Fibroblast of skin of left biceps (primary cell): ENCODE data around the gene ZNF783.
"Not testable (repeated sequence)": the region's sequence is repeated elsewhere in the genome, so short reads cannot be mapped to it uniquely, and the experiment has no call there.

Source experiments
- DNase-seq, 2 experiments: peaks; one replicate each; pipeline ENCODE4 v3.0.0-alpha.2; 2013; ENCODE audit warnings: low read depth in 2 of 2

Gene ZNF783

GRCh38 chr7:149240637-149241036 is 21.4 kb upstream of the ZNF783 start:
- DNase-seq: no peak

DNA sequence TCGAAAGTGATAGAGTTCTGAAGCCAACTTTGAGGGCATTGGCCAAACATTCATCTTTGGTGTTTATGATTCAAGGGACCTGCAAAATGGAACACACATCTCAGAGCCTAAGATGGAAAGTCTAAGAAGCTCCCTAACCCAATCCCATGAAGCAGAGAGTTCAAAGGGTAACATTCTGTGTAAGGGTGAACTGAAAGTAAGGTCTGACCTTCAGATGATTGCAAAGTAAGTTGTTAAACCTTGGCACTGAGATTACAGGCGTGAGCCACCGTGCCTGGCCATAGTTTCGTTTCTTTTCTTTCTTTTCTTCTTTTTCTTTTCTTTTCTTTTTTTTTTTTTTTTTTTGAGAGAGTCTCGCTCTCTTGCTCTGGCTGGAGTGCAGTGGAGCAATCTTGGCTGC is 20.3 kb upstream of the ZNF783 start:
- no peak for DNase-seq

- DNase-seq: no peak
Observed at GRCh38 chr7:149245244-149245643, 16.8 kb upstream of the ZNF783 start.

DNA sequence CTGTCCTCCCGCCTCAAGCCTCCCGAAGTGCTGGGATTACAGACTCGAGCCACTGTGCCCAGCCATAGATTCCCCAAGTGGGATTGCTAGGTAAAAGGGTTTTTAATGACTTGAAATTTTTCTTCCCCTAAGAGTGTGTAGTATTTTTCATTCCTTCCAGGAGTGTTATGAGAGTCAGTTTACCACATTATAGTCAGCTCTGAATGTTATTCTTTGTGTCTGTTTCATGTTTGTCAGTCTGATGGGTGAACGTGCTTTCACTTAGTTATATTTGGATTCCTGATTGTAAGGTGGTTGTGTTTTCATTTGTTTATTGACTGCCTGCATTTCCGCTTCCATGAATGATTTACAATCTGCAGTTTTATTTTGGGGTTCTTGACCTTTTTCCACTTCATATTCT is 16.3 kb upstream of the ZNF783 start:
- DNase-seq: no peak

DNA sequence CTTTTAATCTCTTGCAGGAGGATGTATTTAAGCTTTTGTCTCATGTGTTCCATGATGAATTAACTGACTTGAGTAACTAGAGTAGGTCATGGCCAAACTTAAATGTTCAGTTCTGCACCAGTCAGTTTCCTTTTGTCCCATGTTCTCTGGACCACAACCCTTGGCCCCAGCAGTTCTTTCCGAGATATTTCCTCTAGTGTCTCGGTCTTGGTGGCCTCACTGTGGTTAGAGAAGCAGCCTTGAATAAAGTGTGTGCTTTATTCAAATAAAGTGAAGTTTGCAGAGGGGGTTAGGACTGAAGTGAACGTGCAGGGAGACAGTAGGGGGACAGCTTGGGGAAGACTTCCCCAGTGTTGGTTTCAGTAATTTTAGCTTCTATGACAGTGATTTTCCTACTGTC is 13.2 kb upstream of the ZNF783 start:
- DNase-seq: no peak

GRCh38 chr7:149250151-149250550 is 11.8 kb upstream of the ZNF783 start:
- not testable (repeated sequence) for DNase-seq

DNA sequence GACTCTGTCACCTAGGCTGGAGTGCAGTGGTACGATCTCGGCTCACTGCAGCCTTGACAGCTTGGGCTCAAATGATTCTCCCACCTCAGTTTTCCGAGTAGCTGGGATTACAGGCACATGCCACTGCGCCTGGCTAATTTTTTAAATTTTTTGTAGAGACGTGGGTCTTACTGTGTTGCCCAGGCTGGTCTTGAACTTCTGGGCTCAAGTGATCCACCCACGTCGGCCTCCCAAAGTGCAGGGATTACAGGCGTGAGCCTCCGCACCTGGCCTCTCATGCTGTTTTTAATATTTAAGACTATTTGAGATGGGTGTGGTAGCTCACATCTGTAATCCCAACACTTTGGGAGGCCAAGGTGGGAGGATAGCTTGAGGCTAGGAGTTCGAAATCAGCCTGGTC is 10.5 kb upstream of the ZNF783 start:
- not testable (repeated sequence) for DNase-seq

- DNase-seq: no peak
Observed at GRCh38 chr7:149252378-149252777, 9.6 kb upstream of the ZNF783 start.

DNA sequence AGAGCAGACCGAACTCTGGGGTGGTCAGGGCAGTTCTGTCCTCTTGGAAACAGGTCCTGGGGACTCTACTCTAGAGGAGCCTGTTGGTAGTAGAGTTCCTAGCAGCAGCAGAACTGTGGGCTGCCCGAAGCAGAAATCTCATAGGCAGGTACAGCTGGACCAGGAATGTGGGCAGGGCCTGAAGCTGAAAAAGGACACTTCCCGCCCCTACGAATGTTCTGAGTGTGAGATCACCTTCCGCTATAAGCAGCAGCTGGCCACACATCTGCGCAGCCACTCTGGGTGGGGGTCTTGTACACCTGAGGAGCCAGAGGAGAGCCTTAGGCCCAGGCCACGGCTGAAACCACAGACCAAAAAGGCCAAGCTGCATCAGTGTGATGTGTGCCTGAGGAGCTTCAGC is 8.3 kb upstream of the ZNF783 start:
- no peak for DNase-seq

GRCh38 chr7:149254181-149254858 is 7.7 kb upstream of the ZNF783 start:
- DNase-seq: no peak

DNA sequence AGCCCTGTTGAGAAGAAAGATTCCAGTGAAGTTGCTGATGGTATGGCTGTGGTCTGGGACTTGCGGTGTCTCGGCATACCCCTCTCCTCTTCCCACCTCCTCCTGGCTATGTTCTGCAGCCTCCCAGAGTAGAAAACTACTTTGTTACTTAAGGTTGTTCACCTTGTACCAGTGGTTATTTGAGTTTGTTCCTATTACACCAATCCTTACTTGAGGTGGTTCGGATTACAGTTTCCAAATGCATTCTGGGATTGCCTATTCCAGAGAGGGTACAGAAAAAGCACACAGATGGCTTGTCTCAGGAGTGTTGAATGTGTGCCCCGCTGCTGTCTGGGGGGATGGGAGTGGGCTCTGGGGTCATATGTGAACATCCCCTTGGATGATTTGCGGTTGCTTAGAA is 6.8 kb upstream of the ZNF783 start:
- no peak for DNase-seq

DNA sequence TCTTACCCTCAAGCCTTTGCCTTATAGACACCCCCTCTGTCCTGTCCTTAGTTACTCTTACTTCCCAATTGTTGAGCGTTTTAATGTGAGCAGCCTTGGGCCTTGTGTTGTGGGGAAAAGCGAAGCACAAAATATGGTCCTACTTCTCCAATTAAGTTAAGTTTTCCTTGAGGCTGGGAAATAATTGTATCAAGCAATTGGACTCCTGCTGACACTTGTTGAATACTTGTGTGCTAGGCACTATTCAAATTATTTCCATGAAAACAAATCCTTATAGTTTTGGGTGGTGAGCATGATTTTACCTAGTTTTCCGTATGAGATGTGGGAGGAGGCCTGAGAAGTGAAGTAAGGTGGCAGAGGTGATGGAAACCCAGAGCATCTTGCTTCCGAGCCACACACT is 5.4 kb upstream of the ZNF783 start:
- no peak for DNase-seq

DNA sequence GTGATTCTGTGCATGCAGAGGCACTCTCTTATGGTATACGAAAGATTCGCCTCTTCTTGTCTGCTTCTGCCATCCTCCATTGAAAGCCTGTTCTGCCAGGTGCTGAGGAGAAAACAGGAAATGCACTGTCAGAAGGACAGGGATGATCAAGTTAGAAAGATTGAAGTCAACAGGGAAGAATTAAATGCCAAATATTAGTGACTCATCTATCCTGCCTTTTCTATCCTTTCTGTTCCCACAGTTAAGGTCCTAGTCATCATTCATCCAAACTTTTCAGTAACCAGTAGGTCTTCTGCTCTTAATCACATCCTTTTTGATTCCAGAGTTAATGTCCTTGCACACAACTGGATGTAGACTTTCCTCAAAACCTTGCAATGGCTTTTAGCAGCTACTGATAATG is 4.8 kb upstream of the ZNF783 start:
- DNase-seq: no peak

GRCh38 chr7:149261316-149261828 is 624 bp upstream of the ZNF783 start:
- no peak for DNase-seq

- no peak for DNase-seq
Observed at GRCh38 chr7:149266451-149266850, 4.5 kb downstream of the ZNF783 start.

- DNase-seq: no peak
Observed at GRCh38 chr7:149267733-149268132, 5.7 kb downstream of the ZNF783 start.

GRCh38 chr7:149274424-149274823 is 12.4 kb downstream of the ZNF783 start:
- not testable (repeated sequence) for DNase-seq

GRCh38 chr7:149277871-149278270 is 15.9 kb downstream of the ZNF783 start:
- DNase-seq: no peak

GRCh38 chr7:149278396-149278795 is 16.4 kb downstream of the ZNF783 start:
- no peak for DNase-seq

DNA sequence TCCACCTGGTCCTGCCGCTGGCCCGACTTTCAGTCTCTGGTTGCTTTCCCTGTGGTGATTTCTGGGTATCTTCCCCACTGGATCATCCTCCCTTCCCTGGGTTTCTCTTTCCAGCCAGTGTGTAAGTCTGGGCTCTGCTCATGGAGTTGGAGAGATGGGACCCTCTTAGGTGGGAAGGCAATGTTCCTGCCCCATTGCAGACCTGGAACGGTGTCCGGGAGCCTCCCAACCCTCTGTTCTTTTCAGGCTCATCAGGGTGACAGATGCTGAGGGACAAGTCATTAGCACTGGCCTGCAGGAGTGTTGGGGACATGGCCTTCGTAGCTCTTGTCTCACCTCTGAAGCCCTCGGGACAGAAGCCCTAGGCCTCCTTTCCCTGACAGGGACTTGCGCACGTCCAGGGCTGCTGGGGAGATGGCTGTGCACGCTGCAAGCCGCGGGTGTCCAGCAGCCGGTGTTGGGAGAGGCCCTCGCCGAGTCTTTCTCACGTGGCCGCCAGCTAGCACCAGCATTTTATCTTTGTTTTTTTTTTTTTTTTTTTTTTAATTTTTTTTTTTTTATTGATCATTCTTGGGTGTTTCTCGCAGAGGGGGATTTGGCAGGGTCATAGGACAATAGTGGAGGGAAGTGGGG is 17.2 kb downstream of the ZNF783 start:
- no peak for DNase-seq

- DNase-seq: no peak
Observed at GRCh38 chr7:149280151-149280550, 18.2 kb downstream of the ZNF783 start.

GRCh38 chr7:149280661-149281507 is 18.9 kb downstream of the ZNF783 start:
- DNase-seq: no peak
